ENCODE data around the gene LTF. TPM values are rescaled to one million over a fixed set of nuclear protein-coding genes. Genes with fewer than 3 reads are reported as not detected.

Gene LTF
- total RNA-seq, 1 donor: 0.72 TPM

- H3K27me3 ChIP-seq (ENCODE audit: insufficient read depth, low read length): peaks cover 54% of the 10 kb centered on the region
- no peak overlapping the region for H3K4me2 ChIP-seq (ENCODE audit: insufficient read depth, low read length)
- H3K4me3 ChIP-seq (ENCODE audit: insufficient read depth, low read length): no peak overlapping the region
- H3K27ac ChIP-seq (ENCODE audit: low read depth, low read length): no peak overlapping the region
- no peaks in the 10 kb centered on the region for H3K4me1 ChIP-seq (ENCODE audit: insufficient read depth, low read length)
- no peaks in the 10 kb centered on the region for H3K79me2 ChIP-seq (ENCODE audit: insufficient read depth, low read length)
- H3K36me3 ChIP-seq (ENCODE audit: insufficient read depth, low read length): no peaks in the 10 kb centered on the region
- H4K20me1 ChIP-seq (ENCODE audit: insufficient read depth, low read length): no peaks in the 10 kb centered on the region
- no peak for DNase-seq (ENCODE audit: insufficient read length, low spot score, missing footprints)
- no peak overlapping the region for H2AFZ ChIP-seq (ENCODE audit: low read length)
- H3K9me3 ChIP-seq (ENCODE audit: low read depth, low read length): no peaks in the 10 kb centered on the region
- no peak for TF ChIP-seq CTCF (IDR thresholded peaks at IDR 0.05; ENCODE audit: extremely low read depth, low read depth, low read length)
Measured at GRCh38 chr3:46468753-46469600, 4.3 kb upstream of the LTF start.

DNA sequence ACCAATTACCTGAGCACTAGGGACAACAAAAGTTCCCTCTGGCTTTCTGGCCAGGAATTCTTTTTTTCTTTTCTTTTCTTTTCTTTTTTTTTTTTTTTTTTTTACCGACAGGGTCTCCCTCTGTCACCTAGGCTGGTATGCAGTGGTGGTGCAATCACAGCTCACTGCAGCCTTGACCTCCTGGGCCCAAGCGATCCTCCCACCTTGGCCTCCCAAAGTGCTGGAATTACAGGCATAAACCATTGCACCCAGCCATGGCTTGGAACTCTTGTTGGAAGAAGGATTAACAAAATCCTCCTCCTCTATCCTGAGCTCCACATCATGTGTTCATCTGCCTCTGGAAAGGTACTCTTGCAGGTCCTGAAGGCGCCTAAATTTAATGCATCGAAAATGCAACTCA is 2.9 kb upstream of the LTF start:
- H3K4me2 ChIP-seq (ENCODE audit: insufficient read depth, low read length): no peak overlapping the region
- H3K27me3 ChIP-seq (ENCODE audit: insufficient read depth, low read length): peaks cover 60% of the 10 kb centered on the region
- no peaks in the 10 kb centered on the region for H4K20me1 ChIP-seq (ENCODE audit: insufficient read depth, low read length)
- no peak overlapping the region for H2AFZ ChIP-seq (ENCODE audit: low read length)
- H3K79me2 ChIP-seq (ENCODE audit: insufficient read depth, low read length): no peaks in the 10 kb centered on the region
- no peaks in the 10 kb centered on the region for H3K9me3 ChIP-seq (ENCODE audit: low read depth, low read length)
- no peak for DNase-seq (ENCODE audit: insufficient read length, low spot score, missing footprints)
- no peaks in the 10 kb centered on the region for H3K4me1 ChIP-seq (ENCODE audit: insufficient read depth, low read length)
- no peak for TF ChIP-seq CTCF (IDR thresholded peaks at IDR 0.05; ENCODE audit: extremely low read depth, low read depth, low read length)
- H3K4me3 ChIP-seq (ENCODE audit: insufficient read depth, low read length): no peak overlapping the region
- H3K27ac ChIP-seq (ENCODE audit: low read depth, low read length): no peak overlapping the region
- no peaks in the 10 kb centered on the region for H3K36me3 ChIP-seq (ENCODE audit: insufficient read depth, low read length)

DNA sequence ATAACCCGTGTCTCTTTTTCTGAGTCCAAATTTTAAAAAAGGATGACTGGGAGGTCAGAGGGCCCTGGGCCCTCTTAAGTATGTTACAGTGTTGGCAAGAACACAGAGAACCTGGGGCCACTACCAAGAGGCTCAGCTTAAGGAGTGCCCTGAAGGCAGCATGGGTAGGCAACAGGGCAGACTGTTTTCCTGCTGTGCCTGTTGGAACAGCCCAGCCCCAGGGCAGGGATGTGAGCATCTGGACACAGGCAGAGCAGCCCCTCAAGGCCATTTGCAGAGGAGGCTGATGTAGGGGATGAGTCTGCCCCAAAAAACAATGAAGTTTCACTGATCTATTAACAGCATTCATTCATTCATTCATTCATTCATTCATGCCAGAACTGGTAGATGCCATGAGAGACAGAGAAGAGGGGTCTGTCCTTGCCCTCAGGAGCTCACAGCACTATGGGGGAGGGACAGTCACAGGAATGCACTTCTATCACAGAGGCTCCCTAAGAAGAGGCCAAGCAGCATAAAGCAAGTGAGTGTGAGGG is 2.2 kb upstream of the LTF start:
- Histone ChIP-seq H3K27ac (ENCODE audit: low read depth, low read length) (no peak overlapping the region), H3K4me1 (ENCODE audit: insufficient read depth, low read length) (no peaks in the 10 kb centered on the region), H3K79me2 (ENCODE audit: insufficient read depth, low read length) (no peaks in the 10 kb centered on the region), H3K36me3 (ENCODE audit: insufficient read depth, low read length) (no peaks in the 10 kb centered on the region), H3K4me3 (ENCODE audit: insufficient read depth, low read length) (no peak overlapping the region), H4K20me1 (ENCODE audit: insufficient read depth, low read length) (no peaks in the 10 kb centered on the region), H2AFZ (ENCODE audit: low read length) (no peak overlapping the region), H3K4me2 (ENCODE audit: insufficient read depth, low read length) (no peak overlapping the region), H3K27me3 (ENCODE audit: insufficient read depth, low read length) (peaks cover 54% of the 10 kb centered on the region), H3K9me3 (ENCODE audit: low read depth, low read length) (no peaks in the 10 kb centered on the region)
- no peak for DNase-seq (ENCODE audit: insufficient read length, low spot score, missing footprints)
- no peak for TF ChIP-seq CTCF (IDR thresholded peaks at IDR 0.05; ENCODE audit: extremely low read depth, low read depth, low read length)

- H3K27me3 ChIP-seq (ENCODE audit: insufficient read depth, low read length): peaks cover 47% of the 10 kb centered on the region
- DNase-seq (ENCODE audit: insufficient read length, low spot score, missing footprints): peak; percentile 83
- no peak for TF ChIP-seq CTCF (IDR thresholded peaks at IDR 0.05; ENCODE audit: extremely low read depth, low read depth, low read length)
- H3K27ac ChIP-seq (ENCODE audit: low read depth, low read length): no peak overlapping the region
- H3K4me3 ChIP-seq (ENCODE audit: insufficient read depth, low read length): no peak overlapping the region
- no peaks in the 10 kb centered on the region for H3K9me3 ChIP-seq (ENCODE audit: low read depth, low read length)
- no peak overlapping the region for H2AFZ ChIP-seq (ENCODE audit: low read length)
- H3K4me2 ChIP-seq (ENCODE audit: insufficient read depth, low read length): no peak overlapping the region
- H3K36me3 ChIP-seq (ENCODE audit: insufficient read depth, low read length): no peaks in the 10 kb centered on the region
- no peaks in the 10 kb centered on the region for H3K79me2 ChIP-seq (ENCODE audit: insufficient read depth, low read length)
- no peaks in the 10 kb centered on the region for H3K4me1 ChIP-seq (ENCODE audit: insufficient read depth, low read length)
- H4K20me1 ChIP-seq (ENCODE audit: insufficient read depth, low read length): no peaks in the 10 kb centered on the region
Measured at GRCh38 chr3:46466273-46466672, 1.6 kb upstream of the LTF start.

All from osteoblast (primary cell).